ENCODE results near the gene ATXN1L.

DNA sequence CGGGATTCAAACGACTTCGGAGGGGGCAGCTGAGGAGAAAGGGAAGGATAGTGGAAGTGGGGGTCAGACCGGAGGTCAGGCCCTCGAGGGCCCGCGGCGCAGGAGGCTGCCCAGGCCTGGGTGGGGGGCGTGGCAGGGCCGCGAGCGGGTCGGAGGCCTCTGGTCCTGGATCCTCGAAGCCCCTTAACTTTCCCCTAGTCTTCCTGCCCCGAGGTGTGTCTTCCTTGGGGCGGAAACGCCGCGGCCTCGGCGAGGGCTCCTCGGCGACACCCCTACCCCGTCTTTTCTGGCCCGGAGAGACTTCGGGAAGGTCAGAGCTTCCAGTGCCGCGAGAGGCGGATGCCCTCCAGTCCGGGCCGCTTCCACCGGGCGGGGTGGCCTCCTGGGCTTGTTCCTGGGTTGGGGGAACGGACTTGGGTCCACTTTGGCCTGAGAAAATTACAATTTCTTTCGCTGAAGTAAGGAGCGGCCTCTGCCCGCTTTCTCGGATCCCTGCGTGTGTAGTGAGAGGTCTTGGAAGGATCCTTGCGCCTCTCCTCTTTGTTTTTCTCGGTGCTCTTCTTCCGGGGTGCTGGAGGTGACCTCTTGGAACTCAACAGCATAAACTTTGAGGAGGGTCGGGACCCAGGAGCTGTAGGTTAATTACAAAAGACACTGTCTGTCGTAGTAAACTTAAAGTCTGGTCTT is 50.0 kb downstream of the ATXN1L start:
- TF ChIP-seq, protein P1, sequence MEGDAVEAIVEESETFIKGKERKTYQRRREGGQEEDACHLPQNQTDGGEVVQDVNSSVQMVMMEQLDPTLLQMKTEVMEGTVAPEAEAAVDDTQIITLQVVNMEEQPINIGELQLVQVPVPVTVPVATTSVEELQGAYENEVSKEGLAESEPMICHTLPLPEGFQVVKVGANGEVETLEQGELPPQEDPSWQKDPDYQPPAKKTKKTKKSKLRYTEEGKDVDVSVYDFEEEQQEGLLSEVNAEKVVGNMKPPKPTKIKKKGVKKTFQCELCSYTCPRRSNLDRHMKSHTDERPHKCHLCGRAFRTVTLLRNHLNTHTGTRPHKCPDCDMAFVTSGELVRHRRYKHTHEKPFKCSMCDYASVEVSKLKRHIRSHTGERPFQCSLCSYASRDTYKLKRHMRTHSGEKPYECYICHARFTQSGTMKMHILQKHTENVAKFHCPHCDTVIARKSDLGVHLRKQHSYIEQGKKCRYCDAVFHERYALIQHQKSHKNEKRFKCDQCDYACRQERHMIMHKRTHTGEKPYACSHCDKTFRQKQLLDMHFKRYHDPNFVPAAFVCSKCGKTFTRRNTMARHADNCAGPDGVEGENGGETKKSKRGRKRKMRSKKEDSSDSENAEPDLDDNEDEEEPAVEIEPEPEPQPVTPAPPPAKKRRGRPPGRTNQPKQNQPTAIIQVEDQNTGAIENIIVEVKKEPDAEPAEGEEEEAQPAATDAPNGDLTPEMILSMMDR (conservative IDR thresholded peaks at IDR 0.05; ENCODE audit: low read length): no peak
- no peak for TF ChIP-seq EZH2phosphoT487 (IDR thresholded peaks at IDR 0.05; ENCODE audit: borderline replicate concordance)
